AG04450 (cell line): ENCODE results near the gene TNS3. TPM values are rescaled to one million over a fixed set of nuclear protein-coding genes. Genes with fewer than 3 reads are reported as not detected.
A peak's percentile ranks its signal among the peaks of the same experiment; 100 is the strongest.

ENCODE experiments used
- CTCF ChIA-PET: fragments of 300-600, 350-600 bp; formaldehyde crosslinking; extraction: SDS; loops from one replicate; lab custom pipeline; 2022; ENCODE audit warnings: antibody characterized with exemption, inconsistent platforms; lab: Charles Lee
- POLR2A ChIA-PET: fragments of 350-600 bp; formaldehyde crosslinking; extraction: SDS; loops from one replicate; lab custom pipeline; 2021; ENCODE audit warnings: antibody characterized with exemption, inconsistent platforms; lab: Yijun Ruan, JAX
- DNase-seq: peaks from one replicate; pipeline ENCODE4 v3.0.0-alpha.2; 2011; ENCODE audit warnings: low read depth, low spot score
- H3K27ac ChIP-seq: one replicate; pipeline ENCODE4 v1.5.1; 2012; ENCODE audit warnings: low read depth, low read length, control low read depth
- H3K27me3 ChIP-seq: one replicate; pipeline ENCODE4 v1.6.0; 2012; ENCODE audit warnings: low read length; ENCODE audit not compliant: control insufficient read depth, insufficient read depth
- H3K4me3 ChIP-seq: 2 replicates; pipeline ENCODE4 v1.5.1; 2011; ENCODE audit warnings: mild to moderate bottlenecking, low read depth, low read length, control low read depth
- H3K9me3 ChIP-seq: 2 replicates; pipeline ENCODE4 v1.5.1; 2012; ENCODE audit warnings: low read length; ENCODE audit not compliant: control insufficient read depth, insufficient read depth
- polyA plus RNA-seq: library from polyadenylated mRNA; depleted of rRNA; stranded (reverse); fragments of >200 nt; gene quantifications from 2 replicates; pipeline ENCODE4 v1.2.3, GENCODE V29; 2011
- TF ChIP-seq, protein P1 (sequence below): IDR thresholded peaks from 2 replicates; pipeline ENCODE4 v1.5.1; 2011; ENCODE audit warnings: low read depth, low read length, control low read depth, inconsistent platforms

TNS3 gene
- polyA plus RNA-seq, 1 experiment = 131 TPM

GRCh38 chr7:47578579-47579270 lies 3.2 kb downstream of the TNS3 start:
- CTCF ChIA-PET = interaction anchor here (1.3 to 2.8 kb wide), 2 partner anchors 241 kb away, joined by 6 to 8 read pairs; no protein-coding TSS in a partner anchor

DNA sequence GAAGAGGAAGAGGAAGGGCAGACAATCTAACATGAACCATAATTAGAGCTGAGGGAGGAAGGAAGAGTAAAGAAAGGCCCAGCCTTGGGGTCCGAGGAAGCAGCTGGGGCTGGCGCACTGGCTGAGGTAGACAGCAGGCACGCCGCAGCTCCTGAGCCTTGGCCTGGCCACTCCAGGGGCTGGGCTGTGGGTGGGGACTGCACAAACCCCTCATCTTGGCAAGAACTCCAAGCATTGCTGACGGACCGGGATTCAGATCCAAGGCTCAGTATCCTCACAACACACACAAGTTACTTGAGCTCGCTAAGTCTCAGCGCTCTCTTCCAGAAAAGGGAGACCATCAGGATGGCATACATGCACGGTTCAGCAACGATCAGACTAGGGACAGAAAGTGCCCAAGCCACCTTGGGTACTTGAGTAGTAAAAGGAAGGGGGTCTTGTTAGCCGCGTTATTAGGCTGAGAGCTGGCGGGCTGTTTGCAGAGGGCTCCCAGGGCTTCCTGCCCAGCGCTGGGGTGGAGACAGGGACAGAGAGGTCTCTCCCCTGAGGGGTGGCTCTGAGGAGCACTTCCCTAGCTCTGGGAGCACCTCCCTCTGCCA lies 4.5 kb downstream of the TNS3 start:
- ChIA-PET CTCF (interaction anchor here (0.8 to 1.3 kb wide), 2 partner anchors 242 to 311 kb away, joined by 4 to 6 read pairs; no protein-coding TSS in a partner anchor), POLR2A (interaction anchor here (0.7 to 2.2 kb wide), 4 partner anchors 18 to 77 kb away, joined by 6 to 12 read pairs (median 9); no protein-coding TSS in a partner anchor)
- Histone ChIP-seq H3K9me3 (peaks cover 3% of the 10 kb centered on the region; the same call in 1 of the 2 replicates), H3K27me3 (no peaks in the 10 kb centered on the region), H3K27ac (peak overlapping the region; percentile 92), H3K4me3 (peak overlapping the region; percentile 34)
- TF ChIP-seq, protein P1, sequence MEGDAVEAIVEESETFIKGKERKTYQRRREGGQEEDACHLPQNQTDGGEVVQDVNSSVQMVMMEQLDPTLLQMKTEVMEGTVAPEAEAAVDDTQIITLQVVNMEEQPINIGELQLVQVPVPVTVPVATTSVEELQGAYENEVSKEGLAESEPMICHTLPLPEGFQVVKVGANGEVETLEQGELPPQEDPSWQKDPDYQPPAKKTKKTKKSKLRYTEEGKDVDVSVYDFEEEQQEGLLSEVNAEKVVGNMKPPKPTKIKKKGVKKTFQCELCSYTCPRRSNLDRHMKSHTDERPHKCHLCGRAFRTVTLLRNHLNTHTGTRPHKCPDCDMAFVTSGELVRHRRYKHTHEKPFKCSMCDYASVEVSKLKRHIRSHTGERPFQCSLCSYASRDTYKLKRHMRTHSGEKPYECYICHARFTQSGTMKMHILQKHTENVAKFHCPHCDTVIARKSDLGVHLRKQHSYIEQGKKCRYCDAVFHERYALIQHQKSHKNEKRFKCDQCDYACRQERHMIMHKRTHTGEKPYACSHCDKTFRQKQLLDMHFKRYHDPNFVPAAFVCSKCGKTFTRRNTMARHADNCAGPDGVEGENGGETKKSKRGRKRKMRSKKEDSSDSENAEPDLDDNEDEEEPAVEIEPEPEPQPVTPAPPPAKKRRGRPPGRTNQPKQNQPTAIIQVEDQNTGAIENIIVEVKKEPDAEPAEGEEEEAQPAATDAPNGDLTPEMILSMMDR = no peak
- DNase-seq = no peak

More at GRCh38 chr7:47578579-47579270, 3.2 kb downstream of the TNS3 start:
- no peak for DNase-seq
- POLR2A ChIA-PET = interaction anchor here (0.7 to 2.2 kb wide), 4 partner anchors 22 to 76 kb away, joined by 4 to 12 read pairs (median 9); no protein-coding TSS in a partner anchor
- H3K27me3 ChIP-seq = no peaks in the 10 kb centered on the region
- peaks cover 3% of the 10 kb centered on the region; the same call in 1 of the 2 replicates for H3K9me3 ChIP-seq
- TF ChIP-seq, protein P1 = no peak
- peak overlapping the region; percentile 13 for H3K4me3 ChIP-seq
- peak overlapping the region; percentile 61 for H3K27ac ChIP-seq

GRCh38 chr7:47576866-47577306 lies 5.0 kb downstream of the TNS3 start:
- Histone ChIP-seq H3K27me3 (no peaks in the 10 kb centered on the region), H3K4me3 (peak overlapping the region; percentile 34), H3K27ac (peak overlapping the region; percentile 92), H3K9me3 (peaks cover 3% of the 10 kb centered on the region; the same call in 1 of the 2 replicates)
- ChIA-PET CTCF (interaction anchor here (0.6 to 1.3 kb wide), 3 partner anchors 87 to 311 kb away, joined by 4 to 6 read pairs (median 5); no protein-coding TSS in a partner anchor), POLR2A (no interaction called here)
- TF ChIP-seq, protein P1 = no peak
- no peak for DNase-seq

GRCh38 chr7:47576031-47576865 lies 5.7 kb downstream of the TNS3 start:
- no peak for DNase-seq
- Histone ChIP-seq H3K4me3 (no peak overlapping the region), H3K27me3 (no peaks in the 10 kb centered on the region), H3K9me3 (peaks cover 3% of the 10 kb centered on the region; the same call in 1 of the 2 replicates), H3K27ac (peak overlapping the region; percentile 92)
- TF ChIP-seq, protein P1 = no peak
- ChIA-PET CTCF (interaction anchor here (0.6 to 1.8 kb wide), 2 partner anchors 88 to 243 kb away, joined by 5 to 9 read pairs; no protein-coding TSS in a partner anchor), POLR2A (interaction anchor here (1.2 kb wide), 1 partner anchor 101 kb away, joined by 3 read pairs; no protein-coding TSS in a partner anchor)
